Stimulated activated naive B cell treated with anti-CD40 and anti-IgM and Interleukin-4, amounts not matched to agents 10 μg/mL and 1 μg/mL and 100 μg/mL, for 72 hours (primary cell): Measurements from ENCODE around the gene LIMCH1.

ENCODE experiments used
- ATAC-seq, 2 donors: fragments of 150-1000 bp; cut with Tn5 transposase; replicated peaks; 2 replicates each; pipeline ENCODE4 v1.10.0; 2021; ENCODE audit warnings: moderate library complexity in 1 of 2
- DNase-seq: peaks from one replicate; pipeline ENCODE4 v3.0.0; 2021
- H3K27ac Mint-ChIP-seq: one replicate; pipeline ENCODE4 v1.8.0; 2022; ENCODE audit warnings: mild to moderate bottlenecking, mixed read lengths
- H3K27me3 Mint-ChIP-seq, 2 donors: one replicate each; pipeline ENCODE4 v1.8.0; 2022; ENCODE audit warnings: mixed read lengths in 2 of 2
- H3K36me3 Mint-ChIP-seq, 2 donors: one replicate each; pipeline ENCODE4 v1.8.0; 2022; ENCODE audit warnings: mixed read lengths in 2 of 2, mild to moderate bottlenecking in 1 of 2
- H3K4me1 Mint-ChIP-seq, 2 donors: one replicate each; pipeline ENCODE4 v1.8.0; 2022; ENCODE audit warnings: mixed read lengths in 2 of 2, mild to moderate bottlenecking in 1 of 2
- H3K4me3 Mint-ChIP-seq, 2 donors: one replicate each; pipeline ENCODE4 v1.8.0; 2022; ENCODE audit warnings: mild to moderate bottlenecking in 2 of 2, mixed read lengths in 2 of 2, moderate library complexity in 1 of 2
- H3K9me3 Mint-ChIP-seq, 2 donors: one replicate each; pipeline ENCODE4 v1.8.0; 2022; ENCODE audit warnings: mixed read lengths in 2 of 2, mild to moderate bottlenecking in 1 of 2

The LIMCH1 gene

DNA sequence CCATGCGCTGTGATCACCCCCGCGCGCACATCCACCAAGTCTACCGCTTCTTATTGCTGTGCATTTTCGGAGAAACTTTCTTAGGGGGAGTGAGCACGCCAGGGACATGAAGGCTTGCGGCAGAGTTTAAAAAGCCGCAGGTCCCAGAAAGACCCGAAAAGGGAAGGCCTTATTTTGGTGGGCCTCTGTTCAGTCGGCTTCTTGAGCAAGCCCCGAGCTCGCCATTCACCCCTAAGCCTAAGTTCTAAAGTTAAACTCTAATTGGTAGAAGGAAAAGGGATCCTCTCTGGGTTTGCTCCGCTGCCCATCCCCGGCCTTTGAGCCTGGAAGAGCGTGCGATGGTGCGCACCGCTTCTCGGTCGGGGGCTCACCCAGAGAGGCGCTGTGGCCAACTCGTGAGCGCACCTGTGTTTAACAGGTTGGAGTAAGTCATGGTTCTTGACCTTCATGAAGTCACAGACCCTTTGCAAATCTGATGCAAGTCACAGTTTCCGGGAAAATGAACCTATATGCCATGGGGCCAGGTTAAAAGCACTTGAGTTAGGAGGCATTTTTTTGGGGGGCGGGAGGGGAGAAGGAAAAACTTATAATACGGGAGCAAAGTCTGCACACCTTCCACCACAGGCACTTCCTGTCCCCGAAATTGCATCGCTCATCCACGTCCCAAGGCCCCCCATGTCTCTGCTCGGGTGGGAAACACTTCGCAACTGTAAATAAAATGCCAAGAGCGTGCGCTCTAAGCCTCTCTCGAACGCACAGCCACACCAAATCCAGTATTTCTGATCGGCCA is 208.7 kb downstream of the LIMCH1 start:
- ATAC-seq = no peak
- peaks cover 0 to 3% of the 10 kb centered on the region in 2 donors for H3K9me3 Mint-ChIP-seq
- DNase-seq = no peak
- peaks cover 2 to 14% of the 10 kb centered on the region in 2 donors for H3K36me3 Mint-ChIP-seq
- peaks cover 67 to 85% of the 10 kb centered on the region in 2 donors for H3K27me3 Mint-ChIP-seq
- peaks cover 7 to 14% of the 10 kb centered on the region in 2 donors for H3K4me1 Mint-ChIP-seq
- peak overlapping the region; percentile 82 for H3K27ac Mint-ChIP-seq
- peak overlapping the region in 1 of 2 donors; percentile 29 for H3K4me3 Mint-ChIP-seq

- H3K27ac Mint-ChIP-seq = peak overlapping the region; percentile 82
- no peak for ATAC-seq
- H3K36me3 Mint-ChIP-seq = peaks cover 2 to 14% of the 10 kb centered on the region in 2 donors
- H3K27me3 Mint-ChIP-seq = peaks cover 71 to 86% of the 10 kb centered on the region in 2 donors
- no peak for DNase-seq
- peaks cover 0 to 3% of the 10 kb centered on the region in 2 donors for H3K9me3 Mint-ChIP-seq
- peak overlapping the region in 1 of 2 donors; percentile 59 for H3K4me3 Mint-ChIP-seq
- H3K4me1 Mint-ChIP-seq = peaks cover 7 to 20% of the 10 kb centered on the region in 2 donors
These were observed 209.5 kb downstream of the LIMCH1 start for GRCh38 chr4:41747230-41748055.

DNA sequence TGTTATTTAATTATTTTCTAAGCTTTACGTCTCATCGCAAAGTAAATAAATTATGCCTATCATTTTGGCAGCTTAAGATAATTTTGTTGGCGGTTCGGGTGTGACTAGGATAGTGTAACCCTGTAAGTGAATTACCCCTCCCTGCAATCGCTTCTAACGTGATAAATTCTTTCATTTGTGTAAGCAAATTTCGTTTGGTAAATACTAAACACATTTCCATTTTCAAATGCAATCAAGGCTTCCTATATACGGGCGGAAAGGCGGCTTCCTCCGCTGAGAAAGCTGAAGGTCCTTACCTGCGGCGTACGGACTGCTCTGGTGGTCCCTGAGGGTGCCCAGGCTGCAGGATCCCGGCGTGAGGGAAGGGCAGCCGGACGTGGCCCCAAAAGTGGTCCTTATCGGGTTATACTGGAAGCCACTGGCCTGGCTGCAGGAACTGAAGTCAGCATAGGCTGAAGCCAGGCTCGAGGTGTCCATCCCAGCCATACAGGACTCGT is 210.2 kb downstream of the LIMCH1 start:
- DNase-seq = no peak
- H3K36me3 Mint-ChIP-seq = peaks cover 2 to 14% of the 10 kb centered on the region in 2 donors
- H3K9me3 Mint-ChIP-seq = peaks cover 0 to 3% of the 10 kb centered on the region in 2 donors
- no peak overlapping the region for H3K27ac Mint-ChIP-seq
- peaks cover 75 to 86% of the 10 kb centered on the region in 2 donors for H3K27me3 Mint-ChIP-seq
- ATAC-seq = no peak
- peaks cover 7 to 20% of the 10 kb centered on the region in 2 donors for H3K4me1 Mint-ChIP-seq
- H3K4me3 Mint-ChIP-seq = no peak overlapping the region

- ATAC-seq = no peak
- Mint-ChIP-seq H3K4me1 (peaks cover 7 to 21% of the 10 kb centered on the region in 2 donors), H3K9me3 (peaks cover 0 to 3% of the 10 kb centered on the region in 2 donors), H3K27me3 (peaks cover 82 to 93% of the 10 kb centered on the region in 2 donors), H3K27ac (peak within 1 kb of the TSS; percentile 90), H3K36me3 (peaks cover 2 to 14% of the 10 kb centered on the region in 2 donors), H3K4me3 (peak within 1 kb of the TSS in 1 of 2 donors; percentile 59)
- no peak for DNase-seq
These were observed 210.9 kb downstream of the LIMCH1 start, which contains the start of gene PHOX2B for GRCh38 chr4:41748571-41749475. PHOX2B (minus strand) TSS chr4:41748725; CDS start chr4:41748610, 115 bp downstream.

- H3K4me3 Mint-ChIP-seq = peak overlapping the region in 1 of 2 donors; percentile 37
- H3K4me1 Mint-ChIP-seq = peaks cover 4 to 25% of the 10 kb centered on the region in 2 donors
- peak overlapping the region; percentile 90 for H3K27ac Mint-ChIP-seq
- H3K27me3 Mint-ChIP-seq = peaks cover 76 to 91% of the 10 kb centered on the region in 2 donors
- DNase-seq (no peak), ATAC-seq (no peak)
- H3K36me3 Mint-ChIP-seq = peaks cover 2 to 8% of the 10 kb centered on the region in 2 donors
- peaks cover 0 to 1% of the 10 kb centered on the region in 2 donors for H3K9me3 Mint-ChIP-seq
These were observed 211.7 kb downstream of the LIMCH1 start for GRCh38 chr4:41749631-41750039.
